Transverse colon (tissue), 3 donors: Measurements from ENCODE around the gene GGA1.

ENCODE experiments used
- CTCF ChIP-seq, 5 experiments: fragments of 200-600 bp in 3 of 5; fragments of 450-650 bp in 2 of 5; sonication (generic) in 3 of 5; IDR thresholded peaks; 1 replicate in 2 of 5; 2 replicates in 3 of 5; pipeline ENCODE4 v1.5.1; 2016 to 2017; ENCODE audit warnings: antibody characterized with exemption in 5 of 5, inconsistent platforms in 3 of 5, mild to moderate bottlenecking in 2 of 5, moderate library complexity in 1 of 5
- POLR2A ChIP-seq: fragments of 450-650 bp; IDR thresholded peaks from one replicate; pipeline ENCODE4 v1.6.1; 2016; ENCODE audit warnings: antibody characterized with exemption, mild to moderate bottlenecking, moderate library complexity

GRCh38 chr22:37636186-37636948 lies 27.7 kb downstream of the GGA1 start:
- TF ChIP-seq CTCF (IDR thresholded peaks at IDR 0.05) (peak in 2 of 5 experiments; percentile 31 to 36), POLR2A (no peak)
